ENCODE results near the gene MGMT.

Gene MGMT

GRCh38 chr10:129648856-129649255 lies 181.8 kb downstream of the MGMT start:
- peaks cover 0 to 21% (median 11%) of the 10 kb centered on the region in 11 experiments; a peak in 13 of 22 replicates for H3K36me3 ChIP-seq
- H3K4me3 ChIP-seq, result no peak overlapping the region
- peaks cover 11 to 37% (median 31%) of the 10 kb centered on the region in 10 experiments for H3K4me1 ChIP-seq
- no peaks in the 10 kb centered on the region; a peak in 2 of 22 replicates for H3K9me3 ChIP-seq (replicated peaks in 1 of 11)
- no peak overlapping the region for H3K9ac ChIP-seq
- no peak overlapping the region for H3K4me2 ChIP-seq
- H3K27me3 ChIP-seq, result no peaks in the 10 kb centered on the region
- H3K27ac ChIP-seq, result no peak overlapping the region
- no peak for TF ChIP-seq Cebpa-rat (IDR thresholded peaks at IDR 0.05)
- H4K20me1 ChIP-seq, result peaks cover 0 to 19% (median 9%) of the 10 kb centered on the region in 11 experiments; a peak in 8 of 22 replicates

GRCh38 chr10:129652021-129652420 lies 185.0 kb downstream of the MGMT start:
- Histone ChIP-seq H3K4me2 (peak overlapping the region; percentile 13 to 95 (median 87); a peak in 21 of 22 replicates), H3K9ac (peak overlapping the region in 9 of 11 experiments; percentile 7 to 66 (median 38); a peak in 12 of 22 replicates), H3K27me3 (no peaks in the 10 kb centered on the region), H3K4me3 (peak overlapping the region in 2 of 10 experiments; percentile 14 to 33; a peak in 2 of 20 replicates), H3K9me3 (replicated peaks in 1 of 11) (no peaks in the 10 kb centered on the region; a peak in 2 of 22 replicates), H4K20me1 (peaks cover 0 to 32% (median 6%) of the 10 kb centered on the region in 11 experiments; a peak in 5 of 22 replicates), H3K27ac (peak overlapping the region in 4 of 11 experiments; percentile 38 to 55 (median 42); a peak in 5 of 22 replicates), H3K36me3 (peaks cover 0 to 13% (median 10%) of the 10 kb centered on the region in 11 experiments; a peak in 11 of 22 replicates), H3K4me1 (peaks cover 11 to 48% (median 37%) of the 10 kb centered on the region in 10 experiments)
- no peak for TF ChIP-seq Cebpa-rat (IDR thresholded peaks at IDR 0.05)

GRCh38 chr10:129652521-129653201 lies 185.6 kb downstream of the MGMT start:
- Histone ChIP-seq H3K27ac (peak overlapping the region in 4 of 11 experiments; percentile 38 to 55 (median 42); a peak in 5 of 22 replicates), H3K9me3 (replicated peaks in 1 of 11) (no peaks in the 10 kb centered on the region; a peak in 2 of 22 replicates), H3K36me3 (peaks cover 0 to 13% (median 10%) of the 10 kb centered on the region in 11 experiments; a peak in 11 of 22 replicates), H3K4me1 (peaks cover 11 to 48% (median 37%) of the 10 kb centered on the region in 10 experiments), H3K27me3 (no peaks in the 10 kb centered on the region), H3K4me2 (peak overlapping the region; percentile 13 to 95 (median 87); a peak in 21 of 22 replicates), H3K9ac (peak overlapping the region in 6 of 11 experiments; percentile 19 to 66 (median 54); a peak in 9 of 22 replicates), H4K20me1 (peaks cover 0 to 32% (median 6%) of the 10 kb centered on the region in 11 experiments; a peak in 5 of 22 replicates), H3K4me3 (peak overlapping the region in 1 of 10 experiments; percentile 14; a peak in 2 of 20 replicates)
- no peak for TF ChIP-seq Cebpa-rat (IDR thresholded peaks at IDR 0.05)

- Histone ChIP-seq H3K27me3 (no peaks in the 10 kb centered on the region), H3K4me3 (no peak overlapping the region), H3K4me1 (peaks cover 11 to 48% (median 37%) of the 10 kb centered on the region in 10 experiments), H3K4me2 (peak overlapping the region in 5 of 11 experiments; percentile 28 to 95 (median 93); a peak in 6 of 22 replicates), H3K9me3 (replicated peaks in 1 of 11) (no peaks in the 10 kb centered on the region; a peak in 2 of 22 replicates), H3K27ac (no peak overlapping the region), H4K20me1 (peaks cover 0 to 32% (median 6%) of the 10 kb centered on the region in 11 experiments; a peak in 5 of 22 replicates), H3K9ac (no peak overlapping the region), H3K36me3 (peaks cover 0 to 17% (median 10%) of the 10 kb centered on the region in 11 experiments; a peak in 11 of 22 replicates)
- TF ChIP-seq Cebpa-rat (IDR thresholded peaks at IDR 0.05), result no peak
Observed at GRCh38 chr10:129653428-129653827, 186.4 kb downstream of the MGMT start.

GRCh38 chr10:129653861-129654260 lies 186.8 kb downstream of the MGMT start:
- TF ChIP-seq Cebpa-rat (IDR thresholded peaks at IDR 0.05), result no peak
- H3K36me3 ChIP-seq, result peaks cover 0 to 19% (median 11%) of the 10 kb centered on the region in 11 experiments; a peak in 12 of 22 replicates
- no peak overlapping the region for H3K27ac ChIP-seq
- H3K27me3 ChIP-seq, result no peaks in the 10 kb centered on the region
- peaks cover 0 to 32% (median 6%) of the 10 kb centered on the region in 11 experiments; a peak in 5 of 22 replicates for H4K20me1 ChIP-seq
- H3K4me3 ChIP-seq, result no peak overlapping the region
- peaks cover 11 to 48% (median 37%) of the 10 kb centered on the region in 10 experiments for H3K4me1 ChIP-seq
- no peaks in the 10 kb centered on the region; a peak in 2 of 22 replicates for H3K9me3 ChIP-seq (replicated peaks in 1 of 11)
- peak overlapping the region in 4 of 11 experiments; percentile 31 to 62 (median 40); a peak in 2 of 22 replicates for H3K4me2 ChIP-seq
- no peak overlapping the region for H3K9ac ChIP-seq

- H3K27ac ChIP-seq, result no peak overlapping the region
- no peak for TF ChIP-seq Cebpa-rat (IDR thresholded peaks at IDR 0.05)
Observed at GRCh38 chr10:129654461-129654860, 187.4 kb downstream of the MGMT start.

GRCh38 chr10:129655007-129655678 lies 188.1 kb downstream of the MGMT start:
- Histone ChIP-seq H3K27me3 (no peaks in the 10 kb centered on the region), H3K4me3 (no peak overlapping the region), H3K9ac (no peak overlapping the region), H3K36me3 (peaks cover 0 to 16% (median 9%) of the 10 kb centered on the region in 11 experiments; a peak in 12 of 22 replicates), H3K4me1 (peaks cover 20 to 58% (median 48%) of the 10 kb centered on the region in 10 experiments), H3K9me3 (replicated peaks in 1 of 11) (no peaks in the 10 kb centered on the region; a peak in 2 of 22 replicates), H3K27ac (no peak overlapping the region), H3K4me2 (peak overlapping the region in 8 of 11 experiments; percentile 20 to 62 (median 45); a peak in 14 of 22 replicates), H4K20me1 (peaks cover 0 to 32% (median 6%) of the 10 kb centered on the region in 11 experiments; a peak in 5 of 22 replicates)
- TF ChIP-seq Cebpa-rat (IDR thresholded peaks at IDR 0.05), result no peak

More at GRCh38 chr10:129654461-129654860, 187.4 kb downstream of the MGMT start:
- Histone ChIP-seq H3K36me3 (peaks cover 0 to 19% (median 11%) of the 10 kb centered on the region in 11 experiments; a peak in 12 of 22 replicates), H3K4me1 (peaks cover 14 to 52% (median 42%) of the 10 kb centered on the region in 10 experiments), H3K27me3 (no peaks in the 10 kb centered on the region), H3K4me3 (no peak overlapping the region), H3K4me2 (peak overlapping the region in 8 of 11 experiments; percentile 20 to 62 (median 45); a peak in 12 of 22 replicates), H3K9ac (no peak overlapping the region), H3K9me3 (replicated peaks in 1 of 11) (no peaks in the 10 kb centered on the region; a peak in 2 of 22 replicates), H4K20me1 (peaks cover 0 to 32% (median 6%) of the 10 kb centered on the region in 11 experiments; a peak in 5 of 22 replicates)

GRCh38 chr10:129655679-129656031 lies 188.6 kb downstream of the MGMT start:
- peak overlapping the region in 3 of 11 experiments; percentile 31 to 62 (median 55); a peak in 4 of 22 replicates for H3K4me2 ChIP-seq
- H3K36me3 ChIP-seq, result peaks cover 0 to 12% (median 4%) of the 10 kb centered on the region in 11 experiments; a peak in 10 of 22 replicates
- TF ChIP-seq Cebpa-rat (IDR thresholded peaks at IDR 0.05), result no peak
- no peak overlapping the region for H3K9ac ChIP-seq
- H3K4me3 ChIP-seq, result no peak overlapping the region
- no peak overlapping the region for H3K27ac ChIP-seq
- H3K9me3 ChIP-seq (replicated peaks in 1 of 11), result no peaks in the 10 kb centered on the region
- H4K20me1 ChIP-seq, result peaks cover 0 to 32% (median 6%) of the 10 kb centered on the region in 11 experiments; a peak in 5 of 22 replicates
- H3K4me1 ChIP-seq, result peaks cover 24 to 61% (median 52%) of the 10 kb centered on the region in 10 experiments
- no peaks in the 10 kb centered on the region for H3K27me3 ChIP-seq

Data from BLaER1 treated with 17β-estradiol and CSF1 and Interleukin-3, amounts not matched to agents 10 nM and 100 nM (cell line).